GM19240 (cell line): ENCODE measurements around the gene SMARCB1.
A peak's percentile ranks its signal among the peaks of the same experiment; 100 is the strongest.

ENCODE experiments used
- DNase-seq: peaks from one replicate; pipeline ENCODE4 v3.0.0; 2011; ENCODE audit warnings: low spot score; ENCODE audit not compliant: insufficient read length

Gene SMARCB1

DNA sequence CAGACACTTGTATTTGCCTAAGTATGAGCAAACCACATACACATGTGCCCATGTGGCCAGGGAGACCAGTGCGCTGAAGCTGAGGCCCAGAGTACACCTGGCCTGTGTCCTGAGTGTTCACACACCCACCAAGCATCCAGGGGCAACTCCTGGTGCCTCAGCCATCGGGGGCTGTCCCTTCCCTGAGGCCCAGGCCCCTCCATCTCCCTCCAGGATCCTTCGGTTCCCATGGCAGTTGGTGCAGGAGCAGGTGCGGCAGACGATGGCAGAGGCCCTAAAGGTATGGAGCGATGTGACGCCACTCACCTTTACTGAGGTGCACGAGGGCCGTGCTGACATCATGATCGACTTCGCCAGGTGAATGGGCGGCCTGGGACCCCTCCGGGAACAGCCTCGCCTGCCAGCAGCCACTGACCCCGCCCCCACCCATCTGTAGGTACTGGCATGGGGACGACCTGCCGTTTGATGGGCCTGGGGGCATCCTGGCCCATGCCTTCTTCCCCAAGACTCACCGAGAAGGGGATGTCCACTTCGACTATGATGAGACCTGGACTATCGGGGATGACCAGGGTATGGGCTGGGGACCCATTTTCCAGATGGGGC is 6.5 kb upstream of the SMARCB1 start:
- DNase-seq, result no peak

DNA sequence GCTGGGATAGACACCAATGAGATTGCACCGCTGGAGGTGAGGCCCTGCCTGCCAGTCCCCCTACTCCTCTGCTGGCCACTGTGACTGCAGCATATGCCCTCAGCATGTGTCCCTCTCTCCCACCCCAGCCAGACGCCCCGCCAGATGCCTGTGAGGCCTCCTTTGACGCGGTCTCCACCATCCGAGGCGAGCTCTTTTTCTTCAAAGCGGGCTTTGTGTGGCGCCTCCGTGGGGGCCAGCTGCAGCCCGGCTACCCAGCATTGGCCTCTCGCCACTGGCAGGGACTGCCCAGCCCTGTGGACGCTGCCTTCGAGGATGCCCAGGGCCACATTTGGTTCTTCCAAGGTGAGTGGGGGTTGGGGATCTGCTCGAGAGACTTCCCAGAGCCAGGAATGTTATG is 5.7 kb upstream of the SMARCB1 start:
- no peak for DNase-seq

DNA sequence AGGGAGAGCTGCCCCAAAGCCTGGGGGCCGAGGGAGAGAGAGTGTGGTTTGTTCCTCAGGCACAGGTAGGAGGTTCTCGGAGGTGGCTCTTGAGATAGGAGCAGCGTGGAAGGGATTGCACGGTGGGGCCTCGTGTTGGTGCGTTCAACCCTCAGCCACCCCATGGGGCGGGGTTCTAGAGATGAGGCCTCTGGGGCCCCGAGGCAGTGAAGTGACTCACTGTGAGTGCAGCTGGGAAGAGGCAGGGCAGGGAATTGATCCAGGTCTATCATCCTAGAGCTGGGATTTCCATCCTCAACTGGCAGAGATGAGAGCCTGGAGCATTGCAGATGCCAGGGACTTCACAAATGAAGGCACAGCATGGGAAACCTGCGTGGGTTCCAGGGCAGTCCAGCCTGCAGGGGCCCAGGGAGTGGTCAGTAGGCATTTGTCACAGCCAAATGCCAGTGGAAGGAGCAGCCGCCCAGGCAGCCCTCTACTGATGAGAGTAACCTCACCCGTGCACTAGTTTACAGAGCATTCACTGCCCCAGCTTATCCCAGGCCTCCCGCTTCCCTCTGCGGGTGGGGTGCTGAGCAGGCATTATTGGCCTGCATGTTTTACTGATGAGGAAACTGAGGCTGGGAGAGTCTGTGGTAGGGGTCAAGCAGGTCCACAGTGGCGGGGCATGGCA is 5.1 kb upstream of the SMARCB1 start:
- no peak for DNase-seq

DNA sequence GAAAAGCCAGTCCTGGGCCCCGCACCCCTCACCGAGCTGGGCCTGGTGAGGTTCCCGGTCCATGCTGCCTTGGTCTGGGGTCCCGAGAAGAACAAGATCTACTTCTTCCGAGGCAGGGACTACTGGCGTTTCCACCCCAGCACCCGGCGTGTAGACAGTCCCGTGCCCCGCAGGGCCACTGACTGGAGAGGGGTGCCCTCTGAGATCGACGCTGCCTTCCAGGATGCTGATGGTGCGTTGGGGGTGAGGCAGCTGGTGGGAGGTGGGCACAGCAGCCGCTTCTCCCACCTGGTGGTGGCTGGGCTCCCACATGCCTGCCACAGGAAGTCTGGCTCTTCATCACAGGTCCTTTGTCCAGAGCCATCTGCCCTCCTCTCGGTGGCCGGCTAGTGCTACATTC is 4.5 kb upstream of the SMARCB1 start:
- DNase-seq, result no peak

DNA sequence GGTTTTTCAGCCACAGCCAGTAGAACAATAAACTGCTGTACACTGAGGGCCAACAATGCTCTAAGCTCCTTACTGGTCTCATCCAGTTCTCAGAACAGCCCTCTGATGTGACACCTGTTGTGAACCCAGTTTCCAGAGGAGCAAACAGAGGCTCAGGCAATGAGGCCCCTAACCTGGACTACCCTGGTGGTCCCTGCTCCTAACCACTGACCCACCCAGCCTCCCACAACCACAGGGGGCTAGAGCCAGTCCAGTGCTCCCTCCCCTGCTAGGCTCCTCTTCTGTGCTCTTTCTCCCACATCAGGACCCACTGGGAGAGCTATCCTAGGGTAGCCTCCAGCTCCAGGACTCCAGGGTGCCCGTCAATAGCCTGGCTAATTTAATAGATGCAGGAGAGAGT is 4.1 kb upstream of the SMARCB1 start:
- DNase-seq, result no peak

DNA sequence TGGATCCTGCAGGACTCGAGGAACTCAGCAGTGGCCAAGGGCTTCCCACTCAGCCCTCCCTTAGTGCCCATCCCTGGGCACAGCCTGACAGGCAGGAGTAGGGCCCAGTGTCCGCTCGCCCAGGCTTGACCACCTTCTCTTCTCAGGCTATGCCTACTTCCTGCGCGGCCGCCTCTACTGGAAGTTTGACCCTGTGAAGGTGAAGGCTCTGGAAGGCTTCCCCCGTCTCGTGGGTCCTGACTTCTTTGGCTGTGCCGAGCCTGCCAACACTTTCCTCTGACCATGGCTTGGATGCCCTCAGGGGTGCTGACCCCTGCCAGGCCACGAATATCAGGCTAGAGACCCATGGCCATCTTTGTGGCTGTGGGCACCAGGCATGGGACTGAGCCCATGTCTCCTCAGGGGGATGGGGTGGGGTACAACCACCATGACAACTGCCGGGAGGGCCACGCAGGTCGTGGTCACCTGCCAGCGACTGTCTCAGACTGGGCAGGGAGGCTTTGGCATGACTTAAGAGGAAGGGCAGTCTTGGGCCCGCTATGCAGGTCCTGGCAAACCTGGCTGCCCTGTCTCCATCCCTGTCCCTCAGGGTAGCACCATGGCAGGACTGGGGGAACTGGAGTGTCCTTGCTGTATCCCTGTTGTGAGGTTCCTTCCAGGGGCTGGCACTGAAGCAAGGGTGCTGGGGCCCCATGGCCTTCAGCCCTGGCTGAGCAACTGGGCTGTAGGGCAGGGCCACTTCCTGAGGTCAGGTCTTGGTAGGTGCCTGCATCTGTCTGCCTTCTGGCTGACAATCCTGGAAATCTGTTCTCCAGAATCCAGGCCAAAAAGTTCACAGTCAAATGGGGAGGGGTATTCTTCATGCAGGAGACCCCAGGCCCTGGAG is 3.3 kb upstream of the SMARCB1 start:
- DNase-seq, result no peak

DNA sequence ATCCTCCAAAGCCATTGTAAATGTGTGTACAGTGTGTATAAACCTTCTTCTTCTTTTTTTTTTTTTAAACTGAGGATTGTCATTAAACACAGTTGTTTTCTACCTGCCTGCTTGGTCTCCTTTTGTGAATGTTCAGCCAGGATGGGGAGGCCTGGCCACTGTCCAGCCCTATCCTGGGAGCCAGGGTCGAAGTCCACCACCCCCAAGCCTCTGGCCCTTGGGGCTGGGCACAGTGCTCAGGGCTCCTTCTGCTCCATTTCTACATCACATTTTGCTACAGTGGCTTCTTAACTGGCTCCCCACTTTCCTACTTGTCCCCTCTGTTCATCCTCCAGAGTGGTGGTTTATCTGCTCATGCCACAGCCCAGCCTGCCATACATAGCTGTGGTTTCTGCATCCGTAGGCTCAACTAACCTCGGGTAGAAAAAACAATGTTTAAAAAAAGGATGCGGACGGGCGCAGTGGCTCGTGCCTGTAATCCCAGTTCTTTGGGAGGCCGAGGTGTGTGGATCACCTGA is 2.5 kb upstream of the SMARCB1 start:
- DNase-seq, result no peak

DNA sequence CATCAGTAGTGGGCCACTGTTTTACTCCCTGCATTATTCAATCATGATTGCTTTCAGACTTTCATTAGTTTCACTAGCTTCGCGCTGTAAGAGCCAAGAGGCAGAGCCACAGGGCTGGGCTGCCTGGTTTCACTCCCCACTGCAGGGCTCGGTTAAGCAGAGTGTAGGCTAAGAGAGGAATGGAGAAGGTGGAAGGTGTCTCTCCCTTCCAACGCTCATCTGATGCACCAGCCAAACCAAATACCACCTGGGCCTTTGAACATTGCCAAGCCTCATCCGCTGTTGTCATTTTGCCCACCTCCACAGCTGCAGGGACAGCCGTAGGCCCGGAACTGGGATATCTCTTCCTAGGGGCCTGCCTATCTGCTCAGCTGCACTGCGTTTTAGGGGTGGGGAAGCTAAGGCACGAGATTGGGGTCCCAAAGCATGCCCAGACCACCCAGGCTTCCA is 480 bp upstream of the SMARCB1 start:
- no peak for DNase-seq

DNA sequence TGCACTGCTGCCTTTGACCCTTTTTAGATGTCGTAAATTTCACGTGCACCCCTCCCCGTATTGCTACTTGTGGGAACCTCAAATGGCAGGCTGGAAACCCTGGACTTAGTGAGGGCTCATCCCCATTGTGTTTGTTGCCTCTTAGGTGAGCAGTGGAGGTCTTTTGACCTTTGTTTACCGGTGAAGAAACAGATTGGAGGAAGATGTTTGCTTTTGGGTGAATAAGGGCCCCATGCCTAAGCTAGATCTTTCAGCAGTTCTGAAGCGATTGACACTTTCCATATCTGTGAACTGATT is 782 bp downstream of the SMARCB1 start:
- no peak for DNase-seq

DNA sequence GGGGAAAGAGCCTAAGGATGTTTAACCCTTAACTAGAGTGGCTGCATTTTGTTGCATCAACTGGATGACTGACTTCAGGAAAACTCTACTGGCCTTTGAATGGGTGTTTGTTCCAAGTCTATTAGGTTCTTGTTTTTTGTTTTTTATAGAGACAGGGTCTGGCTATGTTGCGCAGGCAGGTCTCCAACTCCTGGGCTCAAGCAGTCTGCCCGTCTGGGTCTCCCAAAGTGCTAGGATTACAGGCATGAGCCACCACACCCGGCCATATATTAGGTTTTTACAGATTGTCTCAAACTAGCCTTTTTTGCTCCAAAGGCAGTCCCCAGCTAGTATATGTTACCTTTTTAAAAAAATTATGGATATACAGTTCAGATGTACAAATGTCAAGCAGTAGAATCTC is 1.1 kb downstream of the SMARCB1 start:
- no peak for DNase-seq

DNA sequence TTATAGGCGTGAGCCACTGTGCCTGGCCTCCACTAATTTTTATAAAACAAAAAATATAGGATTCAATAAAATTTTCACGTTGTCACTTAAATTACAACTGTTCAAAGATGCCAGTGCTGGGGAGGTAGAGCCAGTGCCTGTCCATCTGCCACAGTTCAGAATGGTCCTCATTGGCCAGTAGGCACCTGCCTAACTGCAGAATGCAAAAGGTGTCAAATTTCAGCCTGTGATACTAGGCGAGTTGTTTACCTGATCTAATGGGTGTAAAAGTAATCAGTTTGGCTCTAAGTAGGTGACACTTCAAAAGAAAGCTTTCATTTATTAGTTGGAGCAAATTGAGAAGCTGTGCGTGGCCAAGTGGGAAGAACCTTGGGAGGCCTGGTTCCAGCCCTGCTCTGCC is 2.4 kb downstream of the SMARCB1 start:
- no peak for DNase-seq

DNA sequence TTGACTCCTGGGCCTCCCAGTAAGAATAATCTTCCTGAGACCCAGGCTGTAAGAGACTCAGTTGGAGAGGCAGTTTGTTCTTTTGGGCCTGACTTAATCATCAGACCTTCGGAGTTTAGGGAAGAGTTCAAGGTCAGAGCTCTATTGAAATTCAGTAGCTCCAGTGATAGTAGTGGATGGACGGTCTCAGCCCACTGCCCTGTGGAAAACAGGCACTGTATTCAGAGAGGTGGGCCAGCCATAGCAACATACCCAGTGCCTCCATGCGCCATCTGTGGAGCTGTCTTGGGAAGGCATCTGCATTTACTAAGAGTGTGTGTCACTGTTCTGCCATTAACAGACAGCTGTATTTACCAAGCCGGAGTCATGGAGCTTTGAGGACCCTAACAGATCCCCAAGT is 2.9 kb downstream of the SMARCB1 start:
- DNase-seq, result no peak

DNA sequence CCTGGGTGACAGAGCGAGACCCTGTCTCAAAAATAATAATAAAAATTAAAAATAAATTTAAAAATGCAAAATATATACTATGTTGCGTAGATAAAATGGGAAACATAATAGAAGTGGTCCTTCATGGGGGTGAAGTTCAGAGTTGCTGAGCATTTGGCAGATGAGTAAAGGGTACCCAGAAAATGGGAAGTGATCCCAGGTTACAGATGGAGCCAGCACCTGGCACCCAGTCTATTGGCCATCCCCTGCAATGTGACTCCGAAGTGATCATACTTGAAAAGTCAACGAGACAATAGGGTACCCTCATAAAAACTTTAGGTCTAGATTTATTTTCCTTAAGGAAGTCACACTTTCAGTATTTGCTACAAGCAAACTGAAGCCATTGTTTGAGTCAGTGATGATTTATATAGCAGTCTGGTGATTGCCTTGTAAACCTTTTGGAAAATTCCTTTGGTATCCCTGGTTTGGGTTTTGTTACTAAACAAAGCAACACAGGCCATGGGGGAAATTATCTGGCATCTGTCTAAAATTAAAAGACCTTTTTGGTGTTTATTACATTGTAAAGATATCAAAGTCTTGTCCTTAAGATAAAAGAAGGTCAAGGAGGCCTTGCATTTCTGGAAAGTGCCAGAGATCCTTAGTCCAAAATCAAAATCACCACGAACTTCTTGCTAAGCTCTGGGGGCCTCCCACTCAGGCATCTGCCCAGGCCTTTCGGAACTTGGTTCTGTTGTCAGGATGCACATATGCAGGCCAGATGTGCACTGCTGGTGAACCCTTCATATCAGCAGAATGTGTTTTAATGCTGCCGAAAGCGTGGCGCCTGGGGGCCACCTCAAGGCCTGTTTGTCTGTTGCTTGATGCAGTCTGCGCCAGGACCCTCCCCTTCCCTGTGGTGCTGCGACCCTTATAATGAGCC is 4.3 kb downstream of the SMARCB1 start:
- DNase-seq, result no peak

DNA sequence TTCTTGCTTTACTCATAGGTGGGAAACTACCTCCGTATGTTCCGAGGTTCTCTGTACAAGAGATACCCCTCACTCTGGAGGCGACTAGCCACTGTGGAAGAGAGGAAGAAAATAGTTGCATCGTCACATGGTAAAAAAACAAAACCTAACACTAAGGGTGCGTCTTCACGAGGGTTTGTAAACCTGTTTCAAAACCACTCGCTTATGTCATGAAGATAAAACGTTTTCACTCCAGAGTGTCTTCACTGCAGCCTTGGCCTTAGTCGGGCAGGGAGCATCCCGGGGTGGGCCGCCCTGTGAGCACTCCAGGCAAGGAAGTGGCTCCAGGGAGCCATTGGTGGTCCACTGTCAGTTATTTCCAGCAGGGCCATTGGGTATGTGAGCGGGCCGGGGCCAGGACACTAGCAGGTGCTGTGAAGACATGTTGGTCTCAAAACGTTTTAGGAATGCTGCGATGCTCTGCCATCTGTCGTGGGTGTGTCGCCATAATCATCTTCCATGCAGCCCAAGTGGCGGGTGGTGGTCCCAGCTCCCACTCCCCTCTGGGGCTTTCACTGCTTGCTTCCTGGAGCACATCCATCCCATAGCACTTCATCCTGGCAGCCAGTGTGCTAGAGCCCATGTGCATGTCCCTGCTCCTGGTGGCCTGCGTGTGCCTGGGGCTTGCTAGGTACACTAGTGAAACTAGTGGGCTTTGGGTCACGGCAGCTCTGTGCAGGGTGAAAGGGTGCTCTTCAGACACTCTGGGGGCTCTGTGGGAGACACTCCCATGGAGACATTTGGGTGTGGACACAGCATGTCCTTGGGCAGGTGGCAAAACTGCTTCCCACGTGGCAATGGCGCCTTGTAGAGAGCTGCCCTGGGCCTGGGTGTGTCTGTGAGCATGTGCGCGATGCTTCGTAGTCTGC is 5.2 kb downstream of the SMARCB1 start:
- DNase-seq, result no peak

DNA sequence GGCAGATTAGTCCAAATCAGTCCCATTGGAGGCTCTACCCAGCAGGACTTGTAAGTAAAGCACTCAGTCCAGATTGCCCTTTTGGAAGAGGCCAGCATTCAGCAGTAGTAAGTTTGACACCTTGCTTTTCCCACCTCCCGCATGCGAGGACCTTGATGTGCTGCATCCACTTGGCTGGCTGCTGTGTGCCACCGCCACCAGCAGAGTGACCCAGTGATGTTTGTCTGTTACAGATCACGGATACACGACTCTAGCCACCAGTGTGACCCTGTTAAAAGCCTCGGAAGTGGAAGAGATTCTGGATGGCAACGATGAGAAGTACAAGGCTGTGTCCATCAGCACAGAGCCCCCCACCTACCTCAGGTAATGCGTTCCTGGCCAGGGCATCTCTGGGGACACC is 6.6 kb downstream of the SMARCB1 start:
- no peak for DNase-seq

DNA sequence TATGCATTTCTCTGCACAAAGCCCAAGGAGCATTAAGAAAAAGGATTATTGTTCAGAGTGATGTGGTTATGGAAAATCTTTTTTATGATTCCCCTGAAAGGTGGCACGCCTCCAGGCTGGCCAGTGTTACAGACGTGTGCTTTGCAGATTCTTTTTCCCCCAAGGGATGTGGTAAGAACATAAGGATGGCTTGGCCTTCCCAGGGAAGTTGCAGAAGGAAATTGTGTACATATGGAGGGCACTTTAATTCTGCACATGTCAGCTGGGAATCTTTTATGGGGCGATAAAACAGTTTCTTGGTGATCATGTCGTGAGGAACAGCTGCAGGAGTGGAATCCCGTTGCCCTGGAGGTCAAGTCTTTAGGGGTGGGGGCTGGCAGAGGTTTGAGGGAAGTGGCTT is 9.7 kb downstream of the SMARCB1 start:
- no peak for DNase-seq

DNA sequence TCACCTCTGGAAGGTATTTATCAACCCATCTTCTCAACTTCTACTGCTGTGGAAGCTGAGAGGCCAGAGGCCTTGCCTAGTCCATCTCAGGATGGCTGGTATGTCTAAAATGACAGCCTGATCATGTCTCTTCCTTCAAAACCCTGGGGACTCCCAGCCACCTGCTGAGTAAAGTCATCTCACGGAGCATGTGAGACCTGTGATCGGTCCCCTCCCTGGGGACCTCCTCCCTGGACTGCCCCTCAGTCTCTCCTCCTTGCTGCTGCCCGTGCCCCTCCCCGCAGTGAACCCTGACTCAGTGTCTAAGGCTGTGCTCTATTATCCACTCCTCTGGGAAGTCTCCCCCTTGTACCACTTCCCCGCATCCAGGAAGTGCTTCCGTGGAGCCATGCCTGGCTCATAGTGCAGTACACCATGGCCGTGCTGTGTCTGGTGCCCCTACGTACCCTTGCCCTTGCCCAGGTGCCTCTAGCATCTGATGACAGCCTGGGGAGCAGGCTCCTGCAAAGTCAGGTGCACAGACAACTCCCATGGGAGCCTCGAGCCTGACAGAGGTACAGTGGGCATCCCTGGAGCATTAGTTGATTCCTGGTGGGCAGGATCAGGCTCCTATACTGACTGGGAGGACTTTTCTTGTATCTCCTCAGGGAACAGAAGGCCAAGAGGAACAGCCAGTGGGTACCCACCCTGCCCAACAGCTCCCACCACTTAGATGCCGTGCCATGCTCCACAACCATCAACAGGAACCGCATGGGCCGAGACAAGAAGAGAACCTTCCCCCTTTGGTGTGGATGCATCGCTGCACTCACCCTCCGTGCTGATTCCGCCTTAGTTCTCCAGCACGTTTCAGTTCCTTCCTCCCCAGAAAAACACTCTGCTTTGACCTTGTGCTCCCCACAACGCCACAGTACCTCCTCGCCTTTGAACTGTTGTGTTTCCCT is 13.8 kb downstream of the SMARCB1 start:
- DNase-seq, result peak; percentile 33

DNA sequence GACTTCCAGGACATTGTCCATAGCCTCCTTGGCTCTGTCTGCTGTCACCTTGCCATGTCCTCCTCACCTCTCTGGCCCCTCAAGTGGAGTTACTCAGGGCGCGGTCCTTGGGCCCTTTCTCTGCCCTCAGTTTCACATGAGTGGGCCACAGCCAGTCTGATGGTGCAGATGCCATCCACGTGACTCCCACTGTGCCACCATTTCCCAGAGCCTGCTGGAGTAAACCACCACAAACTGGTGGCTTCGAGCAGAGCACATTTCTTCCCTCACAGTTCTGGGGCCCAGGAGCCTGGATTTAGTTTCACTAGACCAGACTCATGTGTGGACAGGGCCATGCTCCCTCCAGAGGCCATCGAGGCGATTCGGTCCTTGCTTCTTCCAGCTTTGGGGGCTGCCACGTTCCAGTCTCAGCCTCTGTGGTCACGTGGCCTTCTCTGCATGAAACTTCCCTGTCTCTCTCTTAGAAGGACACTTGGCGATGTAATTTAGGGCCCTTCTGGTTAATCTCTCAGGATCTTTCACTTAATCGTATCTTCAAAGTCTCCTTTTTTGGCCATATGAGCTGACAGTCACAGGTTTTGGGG is 14.6 kb downstream of the SMARCB1 start:
- DNase-seq, result no peak

DNA sequence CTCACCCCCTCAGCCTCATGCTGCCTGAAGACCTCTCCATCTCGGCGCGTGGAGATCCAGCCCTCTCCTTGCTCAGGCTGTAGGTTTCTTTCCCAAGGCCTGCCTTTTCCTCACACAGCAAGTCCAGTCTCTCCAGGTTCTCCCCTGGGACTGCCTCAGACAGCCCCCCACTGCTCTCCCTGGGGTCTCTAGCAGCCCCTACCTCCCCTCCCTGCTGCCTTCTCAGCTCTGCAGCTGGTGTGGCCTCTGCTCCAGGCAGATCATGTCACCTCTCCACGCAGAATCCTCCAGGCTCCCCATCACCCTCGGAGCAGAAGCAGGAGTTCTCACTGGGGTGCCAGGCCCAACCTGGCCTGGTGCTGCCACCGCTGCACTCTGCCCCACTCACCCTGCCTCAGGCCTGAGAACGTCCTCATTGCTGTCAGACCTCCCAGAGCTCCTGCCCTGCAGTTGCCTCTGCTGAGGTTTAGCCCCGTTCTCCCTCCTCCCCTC is 15.2 kb downstream of the SMARCB1 start:
- DNase-seq, result no peak
